ENCODE measurements around the gene SLC49A4.

- TF ChIP-seq CTCF (IDR thresholded peaks at IDR 0.05) (no peak), EP300 (IDR thresholded peaks at IDR 0.05; ENCODE audit: low read depth) (no peak), POLR2A (IDR thresholded peaks at IDR 0.05) (no peak)
These were observed 5.1 kb upstream of the SLC49A4 start for GRCh38 chr3:122789585-122790273.
